H9 (cell line): ENCODE results near the gene LYST. TPM values are rescaled to one million over a fixed set of nuclear protein-coding genes. Genes with fewer than 3 reads are reported as not detected.

Experiments used
- DNase-seq: peaks from one replicate; pipeline ENCODE4 v3.0.0-alpha.2; 2017
- H2AFZ ChIP-seq: one replicate; pipeline ENCODE4 v1.6.1; 2013; ENCODE audit warnings: mild to moderate bottlenecking, low read length, control low read depth, moderate library complexity
- H2AK5ac ChIP-seq: 2 replicates; pipeline ENCODE4 v1.6.1; 2013; ENCODE audit warnings: low read length, control low read depth, mixed read lengths; ENCODE audit not compliant: insufficient read length
- H2BK120ac ChIP-seq: one replicate; pipeline ENCODE4 v1.6.1; 2013; ENCODE audit warnings: low read depth, mild to moderate bottlenecking, low read length, control low read depth, inconsistent platforms; ENCODE audit not compliant: poor library complexity, severe bottlenecking
- H2BK12ac ChIP-seq: 2 replicates; pipeline ENCODE4 v1.6.1; 2013; ENCODE audit warnings: low read length, control low read depth, mixed read lengths, low read depth; ENCODE audit not compliant: insufficient read length
- H2BK15ac ChIP-seq: 2 replicates; pipeline ENCODE4 v1.6.1; 2013; ENCODE audit warnings: low read depth, low read length, control low read depth
- H2BK20ac ChIP-seq: one replicate; pipeline ENCODE4 v1.6.1; 2013; ENCODE audit warnings: low read depth, mild to moderate bottlenecking, low read length, control low read depth, inconsistent platforms; ENCODE audit not compliant: poor library complexity, severe bottlenecking
- H2BK5ac ChIP-seq: 2 replicates; pipeline ENCODE4 v1.6.1; 2013; ENCODE audit warnings: low read length, control low read depth, mixed read lengths; ENCODE audit not compliant: insufficient read length
- H3K14ac ChIP-seq: 2 replicates; pipeline ENCODE4 v1.6.1; 2013; ENCODE audit warnings: low read length, control low read depth; ENCODE audit not compliant: insufficient read depth
- H3K18ac ChIP-seq: 2 replicates; pipeline ENCODE4 v1.6.1; 2013; ENCODE audit warnings: low read depth, mild to moderate bottlenecking, mixed read lengths, low read length, control low read depth; ENCODE audit not compliant: insufficient read length
- H3K23ac ChIP-seq: 2 replicates; pipeline ENCODE4 v1.6.1; 2013; ENCODE audit warnings: low read length, control low read depth, mixed read lengths, low read depth; ENCODE audit not compliant: insufficient read length
- H3K23me2 ChIP-seq: 2 replicates; pipeline ENCODE4 v1.6.1; 2013; ENCODE audit warnings: low read depth, mild to moderate bottlenecking, mixed read lengths, low read length, control low read depth; ENCODE audit not compliant: insufficient read length, poor library complexity, severe bottlenecking
- H3K27ac ChIP-seq: 2 replicates; pipeline ENCODE4 v1.5.1; 2013; ENCODE audit warnings: low read length, control low read depth, mixed read lengths, low read depth; ENCODE audit not compliant: insufficient read length
- H3K27me3 ChIP-seq: 2 replicates; pipeline ENCODE4 v1.6.1; 2013; ENCODE audit warnings: low read length, control low read depth, inconsistent platforms; ENCODE audit not compliant: insufficient read depth
- H3K4ac ChIP-seq: 2 replicates; pipeline ENCODE4 v1.6.1; 2013; ENCODE audit warnings: low read depth, mild to moderate bottlenecking, control low read depth, inconsistent platforms, low read length, moderate library complexity
- H3K4me1 ChIP-seq: 2 replicates; pipeline ENCODE4 v1.6.1; 2013; ENCODE audit warnings: low read length, control low read depth, inconsistent platforms; ENCODE audit not compliant: insufficient read depth
- H3K4me2 ChIP-seq: 2 replicates; pipeline ENCODE4 v1.6.1; 2013; ENCODE audit warnings: low read length, control low read depth, mixed read lengths; ENCODE audit not compliant: insufficient read length, insufficient read depth
- H3K56ac ChIP-seq: 2 replicates; pipeline ENCODE4 v1.6.1; 2013; ENCODE audit warnings: low read depth, mild to moderate bottlenecking, mixed read lengths, low read length, control low read depth; ENCODE audit not compliant: insufficient read length
- H3K79me1 ChIP-seq: 2 replicates; pipeline ENCODE4 v1.6.1; 2013; ENCODE audit warnings: low read depth, mild to moderate bottlenecking, moderate library complexity, low read length, control low read depth, inconsistent platforms; ENCODE audit not compliant: insufficient read depth, poor library complexity, severe bottlenecking
- H3K79me2 ChIP-seq: 2 replicates; pipeline ENCODE4 v1.6.1; 2013; ENCODE audit warnings: low read length, control low read depth, inconsistent platforms; ENCODE audit not compliant: insufficient read depth
- H3K9ac ChIP-seq: 2 replicates; pipeline ENCODE4 v1.6.1; 2013; ENCODE audit warnings: low read length, control low read depth, mixed read lengths; ENCODE audit not compliant: insufficient read length; ENCODE audit errors: extremely low read depth
- H3K9me3 ChIP-seq: one replicate; pipeline ENCODE4 v1.6.1; 2013; ENCODE audit warnings: low read depth, low read length, inconsistent platforms; ENCODE audit not compliant: control insufficient read depth
- H3T11ph ChIP-seq: one replicate; pipeline ENCODE4 v1.6.1; 2013; ENCODE audit warnings: mild to moderate bottlenecking, low read length, control low read depth, inconsistent platforms
- H4K20me1 ChIP-seq: one replicate; pipeline ENCODE4 v1.6.1; 2013; ENCODE audit not compliant: control insufficient read depth, insufficient read length, insufficient read depth
- H4K5ac ChIP-seq: 2 replicates; pipeline ENCODE4 v1.6.1; 2013; ENCODE audit warnings: low read depth, mild to moderate bottlenecking, mixed read lengths, low read length, control low read depth; ENCODE audit not compliant: insufficient read length
- H4K8ac ChIP-seq: replicated peaks from 2 replicates; pipeline ENCODE4 v1.6.1; 2013; ENCODE audit warnings: low read length, control low read depth, mixed read lengths, low read depth; ENCODE audit not compliant: insufficient read length
- H4K91ac ChIP-seq: 2 replicates; pipeline ENCODE4 v1.6.1; 2013; ENCODE audit warnings: low read depth, mild to moderate bottlenecking, moderate library complexity, mixed read lengths, low read length, control low read depth; ENCODE audit not compliant: insufficient read length
- H3K27ac Mint-ChIP-seq, 3 experiments: 2 replicates in 2 of 3; 3 replicates in 1 of 3; pipeline ENCODE4 v1.8.0; 2020 to 2021; ENCODE audit warnings: mixed read lengths in 3 of 3, mild to moderate bottlenecking in 1 of 3, moderate library complexity in 1 of 3
- H3K27me3 Mint-ChIP-seq: 2 replicates; pipeline ENCODE4 v1.8.0; 2021; ENCODE audit warnings: low read depth, mild to moderate bottlenecking, moderate library complexity, mixed read lengths
- H3K36me3 Mint-ChIP-seq, 3 experiments: 2 replicates in 2 of 3; 3 replicates in 1 of 3; pipeline ENCODE4 v1.8.0; 2020 to 2021; ENCODE audit warnings: low read depth in 3 of 3, mixed read lengths in 3 of 3; ENCODE audit not compliant: insufficient read depth in 1 of 3
- H3K4me1 Mint-ChIP-seq, 2 experiments: 2 replicates each; pipeline ENCODE4 v1.8.0; 2020; ENCODE audit warnings: mixed read lengths in 2 of 2
- H3K4me3 Mint-ChIP-seq, 2 experiments: 2 replicates in 1 of 2; 3 replicates in 1 of 2; pipeline ENCODE4 v1.8.0; 2020 to 2021; ENCODE audit warnings: mild to moderate bottlenecking in 2 of 2, mixed read lengths in 2 of 2, moderate library complexity in 1 of 2
- H3K9me3 Mint-ChIP-seq, 2 experiments: 2 replicates in 1 of 2; 3 replicates in 1 of 2; pipeline ENCODE4 v1.8.0; 2020; ENCODE audit warnings: mild to moderate bottlenecking in 2 of 2, mixed read lengths in 2 of 2, moderate library complexity in 1 of 2
- CTCF ChIP-seq: fragments of 200-600 bp; sonication (generic); conservative IDR thresholded peaks from 3 replicates; pipeline ENCODE4 v1.8.0; 2021; ENCODE audit warnings: antibody characterized with exemption, mild to moderate bottlenecking
- WGBS: extraction: QIAGEN DNeasy Blood & Tissue Kit; methylation state at CpG from one replicate; pipeline ENCODE4 v1.1.7; 2013; ENCODE audit warnings: missing lambda C conversion rate, low lambda C conversion rate, mixed read lengths; ENCODE audit not compliant: insufficient read length; ENCODE audit errors: extremely low coverage; 5-methylcytosine and 5-hydroxymethylcytosine counted together
- total RNA-seq: library from RNA; stranded (reverse); gene quantifications from 2 replicates; pipeline ENCODE4 v1.2.1, GENCODE V29; 2021

LYST gene
- total RNA-seq, 1 experiment from 2014 or later: 0.13 TPM

- H3K23me2 ChIP-seq: no peaks in the 10 kb centered on the region
- no peak overlapping the region for H2BK15ac ChIP-seq
- H3K4me1 ChIP-seq: peaks cover 7% of the 10 kb centered on the region; the same call in 1 of the 2 replicates
- no CpG with 5 or more reads among the region's 11 CpGs for WGBS
- no peaks in the 10 kb centered on the region for H3K9me3 ChIP-seq
- no peak overlapping the region for H3K27ac ChIP-seq
- no peaks in the 10 kb centered on the region for H4K20me1 ChIP-seq
- H3K4me2 ChIP-seq: no peak overlapping the region
- no peak overlapping the region for H3T11ph ChIP-seq
- Mint-ChIP-seq H3K36me3 (peaks cover 0 to 19% (median 3%) of the 10 kb centered on the region in 3 experiments; a peak in 5 of 7 replicates), H3K4me1 (peaks cover 43 to 51% of the 10 kb centered on the region in 2 experiments), H3K4me3 (peak overlapping the region; percentile 30 to 32; a peak in 3 of 5 replicates), H3K9me3 (no peaks in the 10 kb centered on the region; a peak in 1 of 5 replicates), H3K27ac (peak overlapping the region; percentile 15 to 96 (median 75); a peak in 6 of 7 replicates), H3K27me3 (no peaks in the 10 kb centered on the region)
- H3K79me1 ChIP-seq: no peaks in the 10 kb centered on the region
- H2AK5ac ChIP-seq: no peak overlapping the region
- no peak overlapping the region for H3K9ac ChIP-seq
- no peak overlapping the region for H2BK12ac ChIP-seq
- no peak overlapping the region for H4K8ac ChIP-seq
- no peak overlapping the region for H2BK20ac ChIP-seq
- no peak overlapping the region for H4K5ac ChIP-seq
- peaks cover 13% of the 10 kb centered on the region; the same call in 1 of the 2 replicates for H3K79me2 ChIP-seq
- H2BK5ac ChIP-seq: no peak overlapping the region
- 0 out of 3 replicates have a peak, but pooled peaks have one; percentile 16 for TF ChIP-seq CTCF
- peak overlapping the region; percentile 12 for H3K18ac ChIP-seq
- no peak overlapping the region for H4K91ac ChIP-seq
- no peak overlapping the region for H3K4ac ChIP-seq
- H2BK120ac ChIP-seq: no peak overlapping the region
- H3K23ac ChIP-seq: no peak overlapping the region
- DNase-seq: peak; percentile 80
- peak overlapping the region; percentile 7; the same call in 1 of the 2 replicates for H3K14ac ChIP-seq
- H3K56ac ChIP-seq: no peak overlapping the region
- H2AFZ ChIP-seq: no peak overlapping the region
- H3K27me3 ChIP-seq: no peaks in the 10 kb centered on the region
Observed at GRCh38 chr1:235642943-235643371, 223.7 kb downstream of the LYST start.
